ENCODE measurements around the gene CDKAL1.
A peak's percentile ranks its signal among the peaks of the same experiment; 100 is the strongest.
"Not testable (repeated sequence)": the region's sequence is repeated elsewhere in the genome, so short reads cannot be mapped to it uniquely, and the experiment has no call there.

CDKAL1 gene

GRCh38 chr6:20534295-20535262, at the start of gene CDKAL1:
Gene CDKAL1, plus strand, starts transcription at chr6:20534457. Its CDS starts 11,894 bp downstream, at chr6:20546351.
- peak; percentile 92 for DNase-seq

- no peak for DNase-seq
Observed at GRCh38 chr6:20486641-20487040, 47.6 kb upstream of the CDKAL1 start.

- DNase-seq = no peak
Observed at GRCh38 chr6:20487669-20488375, 46.4 kb upstream of the CDKAL1 start.

DNA sequence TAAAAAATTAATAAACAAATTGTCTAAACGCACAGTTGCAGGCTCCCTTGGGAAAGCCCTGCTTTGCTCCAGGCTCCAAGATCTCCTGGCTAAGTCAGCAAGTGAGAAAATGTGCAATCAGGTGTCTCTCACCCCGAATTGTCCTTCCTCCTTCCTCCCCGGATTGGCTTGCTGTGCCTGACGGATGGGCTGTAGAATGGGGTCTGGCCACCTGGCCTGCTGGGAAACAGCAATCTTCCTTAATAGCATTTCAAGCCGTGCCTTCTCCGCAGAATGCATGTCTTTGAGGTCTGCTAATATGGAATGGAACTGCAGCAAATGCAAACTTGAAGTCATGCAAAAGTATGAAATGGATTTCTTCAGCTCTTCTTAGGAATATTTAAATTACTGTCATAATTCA, 43.7 kb upstream of the CDKAL1 start:
- DNase-seq = no peak

GRCh38 chr6:20492099-20492498, 42.2 kb upstream of the CDKAL1 start:
- no peak for DNase-seq

DNA sequence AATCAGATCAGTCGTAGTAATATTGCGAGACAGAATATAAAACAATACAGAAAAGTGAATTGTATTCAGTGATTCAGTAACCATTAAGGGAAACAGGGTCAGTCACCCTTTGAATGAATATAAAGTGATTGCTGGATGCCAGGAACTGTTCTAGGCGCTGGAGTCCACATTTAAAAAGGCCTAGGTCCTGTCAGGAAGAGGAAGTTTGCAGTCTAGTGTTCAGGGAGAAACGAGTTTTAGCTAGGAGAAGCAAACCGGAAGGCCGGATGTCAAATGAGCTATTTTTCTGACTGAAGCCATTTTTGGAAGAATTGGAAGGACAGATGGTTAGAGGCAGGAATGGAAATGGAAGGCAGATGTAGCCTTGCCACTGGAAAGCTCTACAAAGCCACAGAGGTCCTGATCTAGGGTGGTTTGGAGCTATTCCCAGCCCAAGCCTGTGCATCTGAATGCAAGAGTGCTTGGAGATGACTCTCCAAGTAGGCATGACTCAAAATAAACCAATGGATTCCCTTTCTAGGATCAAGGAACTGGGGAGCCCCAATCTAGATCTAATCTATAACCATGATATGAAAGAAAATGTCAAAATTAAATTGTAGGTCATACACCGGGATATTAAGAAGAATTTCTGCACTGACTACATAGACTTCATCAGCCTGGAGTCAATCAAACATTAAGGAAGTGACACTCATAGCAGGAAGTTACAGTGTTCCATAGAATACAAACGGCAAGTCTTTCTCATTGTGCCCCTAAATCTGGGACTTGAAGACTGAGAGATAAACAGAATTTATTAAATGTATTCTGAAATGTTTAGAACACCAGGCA, 36.8 kb upstream of the CDKAL1 start:
- DNase-seq = no peak

DNA sequence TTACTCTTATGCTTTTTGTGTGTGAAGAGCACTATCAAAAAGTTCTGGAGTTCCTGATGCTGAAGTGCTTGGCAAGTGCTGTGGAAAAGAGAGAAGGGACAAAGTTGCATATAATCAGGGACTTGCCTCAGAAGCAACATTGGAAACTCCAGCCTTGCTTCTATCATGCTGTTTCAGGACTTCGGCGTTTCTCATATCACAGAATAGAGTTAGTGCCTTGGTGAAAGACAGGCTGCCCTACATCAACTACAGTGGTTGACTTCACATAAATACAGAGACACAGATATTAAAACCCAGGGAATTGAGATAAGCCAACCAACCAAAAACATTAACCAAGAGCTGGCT, 36.2 kb upstream of the CDKAL1 start:
- no peak for DNase-seq

DNA sequence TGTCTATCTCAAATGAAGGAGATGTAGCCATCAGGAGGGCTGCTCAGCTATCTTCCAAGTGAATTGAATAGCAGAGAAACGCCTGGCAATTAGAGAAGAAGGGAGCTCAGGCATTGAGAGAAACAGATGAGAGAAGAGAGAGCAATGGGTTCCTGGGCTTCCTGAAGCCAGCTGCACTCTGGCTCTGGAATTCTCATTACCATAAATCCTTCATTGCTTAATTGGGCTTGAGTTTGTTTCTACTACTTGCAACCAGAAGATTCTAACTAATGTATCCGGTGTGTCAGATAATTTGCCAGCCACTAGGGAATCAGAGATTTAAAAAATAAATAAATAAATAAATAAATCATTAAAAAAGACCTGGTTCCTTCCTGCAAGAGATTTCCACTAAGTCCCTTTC, 25.0 kb upstream of the CDKAL1 start:
- DNase-seq = no peak

DNA sequence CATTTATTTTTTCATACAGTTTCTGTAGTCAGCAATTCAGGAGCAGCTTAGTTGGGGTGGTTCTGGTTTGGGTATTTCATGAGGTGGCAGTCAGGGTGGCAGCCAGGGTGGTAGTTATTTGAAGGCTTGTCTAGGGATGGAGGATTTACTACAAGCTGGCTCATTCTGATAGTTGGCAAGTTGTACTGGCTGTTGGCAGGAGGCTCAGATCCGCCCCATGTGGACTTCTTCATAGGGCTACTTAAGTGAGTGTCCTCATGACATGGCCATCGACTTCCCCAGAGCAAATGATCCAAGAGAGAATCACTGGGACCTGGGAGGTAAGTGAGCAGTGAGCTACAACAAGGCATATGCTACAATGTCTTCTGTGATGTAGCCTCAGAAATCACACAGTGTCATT, 22.4 kb upstream of the CDKAL1 start:
- DNase-seq = no peak

DNA sequence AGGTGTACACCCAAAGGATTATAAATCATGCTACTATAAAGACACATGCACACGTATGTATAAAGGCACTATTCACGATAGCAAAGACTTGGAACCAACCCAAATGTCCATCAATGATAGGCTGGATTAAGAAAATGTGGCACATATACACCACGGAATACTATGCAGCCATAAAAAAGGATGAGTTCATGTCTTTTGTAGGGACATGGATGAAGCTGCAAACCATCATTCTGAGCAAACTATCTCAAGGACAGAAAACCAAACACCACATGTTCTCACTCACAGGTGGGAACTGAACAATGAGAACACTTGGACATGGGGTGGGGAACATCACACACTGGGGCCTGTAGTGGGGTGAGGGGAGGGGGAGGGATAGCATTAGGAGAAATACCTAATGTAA, 9.0 kb upstream of the CDKAL1 start:
- DNase-seq = not testable (repeated sequence)

- DNase-seq = peak; percentile 49
Observed at GRCh38 chr6:20529086-20529448, 5.2 kb upstream of the CDKAL1 start.

DNA sequence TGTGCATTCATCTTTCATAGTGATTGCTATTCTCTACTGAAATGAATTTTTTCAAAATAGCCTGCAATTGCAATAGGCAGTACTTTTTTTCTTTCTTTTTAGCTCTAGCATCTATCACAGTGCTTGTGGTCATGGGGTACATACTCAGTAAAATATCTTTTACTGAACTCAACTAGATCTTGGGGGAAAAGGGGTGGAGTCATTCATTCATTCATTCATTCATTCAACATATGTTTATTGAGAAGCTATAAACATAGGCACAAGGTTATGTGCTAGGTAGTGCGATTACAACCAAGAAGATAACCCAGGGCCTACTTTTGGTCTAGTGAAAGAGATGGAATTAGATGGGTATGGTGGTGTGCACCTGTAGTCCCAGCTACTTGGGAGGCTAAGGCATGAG, 1.4 kb upstream of the CDKAL1 start:
- DNase-seq = no peak

DNA sequence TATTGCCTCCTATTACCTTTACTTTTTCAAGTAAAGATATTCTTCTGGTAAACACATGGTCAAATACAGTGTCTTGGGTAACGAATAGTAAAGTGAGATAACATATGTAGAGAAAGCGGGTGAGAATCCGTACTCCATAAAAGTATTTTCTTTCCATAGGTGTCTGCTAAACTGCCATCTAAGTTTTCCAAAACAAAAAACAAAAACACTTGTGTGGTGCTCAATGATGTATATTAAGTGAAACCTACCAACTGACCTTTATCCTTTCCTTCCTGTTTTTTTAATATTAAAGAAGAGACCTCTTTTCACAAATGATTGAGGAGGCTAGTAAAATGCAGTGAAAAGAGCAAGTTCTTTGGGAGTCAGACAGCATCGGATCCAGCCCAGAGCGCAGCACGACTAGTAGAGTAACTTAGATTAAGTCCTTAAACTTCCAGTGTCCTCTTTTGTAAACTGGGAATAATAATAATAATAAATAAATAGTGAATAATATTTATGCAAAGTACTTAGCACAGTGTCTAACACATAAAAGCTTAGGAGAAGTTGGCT, 437 bp upstream of the CDKAL1 start:
- DNase-seq = no peak

GRCh38 chr6:20538131-20538662, 3.9 kb downstream of the CDKAL1 start:
- no peak for DNase-seq

DNA sequence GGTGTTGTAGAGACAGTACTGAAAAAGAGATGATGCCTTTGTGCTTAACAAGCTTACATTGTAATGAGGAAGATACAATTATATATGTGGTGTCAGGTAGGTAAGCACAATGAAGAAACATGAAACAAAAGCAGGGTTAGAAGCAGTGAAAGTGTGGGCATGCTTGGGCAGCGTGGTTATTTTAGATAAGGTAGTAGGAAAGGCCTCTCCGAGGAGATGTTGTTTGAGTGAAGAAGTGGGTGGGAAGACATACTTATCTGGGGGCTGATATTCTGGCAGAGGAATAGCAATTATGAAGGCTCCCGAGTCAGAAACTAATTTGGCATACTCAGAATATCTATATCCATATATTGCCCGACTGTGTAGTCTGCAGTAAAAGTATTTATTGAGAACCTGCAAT, 4.7 kb downstream of the CDKAL1 start:
- DNase-seq = no peak

DNA sequence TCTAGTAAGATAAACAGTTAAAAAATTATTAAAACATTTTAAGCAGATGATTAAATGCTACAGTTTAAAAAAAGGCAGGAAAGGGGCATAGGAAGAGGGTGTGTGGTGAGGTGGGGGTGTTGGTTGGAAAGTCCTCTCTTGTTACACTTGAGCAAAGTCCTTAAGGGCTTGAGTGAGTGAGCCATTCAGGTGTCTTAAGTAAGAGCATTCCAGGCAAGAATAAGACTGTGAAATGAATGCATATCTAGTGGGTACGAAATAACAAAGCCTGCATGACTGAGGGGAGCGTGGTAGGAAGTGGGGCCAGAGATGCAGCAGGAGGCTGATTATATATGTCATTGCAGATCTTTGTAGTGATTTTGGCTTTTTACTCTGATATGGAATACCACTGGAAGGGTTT, 5.1 kb downstream of the CDKAL1 start:
- no peak for DNase-seq

GRCh38 chr6:20540683-20541082, 6.4 kb downstream of the CDKAL1 start:
- DNase-seq = no peak

DNA sequence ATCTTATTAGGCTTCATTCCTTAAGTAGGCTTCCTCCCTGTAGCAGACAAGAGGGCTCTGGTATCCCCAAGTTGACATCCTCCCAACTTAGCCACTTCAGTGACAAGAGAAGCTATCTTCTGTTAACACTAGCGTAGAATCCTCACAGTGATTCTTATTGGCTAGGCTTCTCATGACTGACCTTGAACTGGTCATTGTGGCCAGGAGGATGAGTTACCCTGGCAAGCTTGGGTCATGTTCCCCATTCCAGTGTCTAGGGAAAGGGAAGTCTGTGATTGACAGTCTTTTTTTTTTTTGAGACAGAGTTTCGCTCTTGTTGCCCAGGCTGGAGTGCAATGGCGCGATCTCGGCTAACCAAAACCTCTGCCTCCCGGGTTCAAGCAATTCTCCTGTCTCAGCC, 7.1 kb downstream of the CDKAL1 start:
- no peak for DNase-seq

DNA sequence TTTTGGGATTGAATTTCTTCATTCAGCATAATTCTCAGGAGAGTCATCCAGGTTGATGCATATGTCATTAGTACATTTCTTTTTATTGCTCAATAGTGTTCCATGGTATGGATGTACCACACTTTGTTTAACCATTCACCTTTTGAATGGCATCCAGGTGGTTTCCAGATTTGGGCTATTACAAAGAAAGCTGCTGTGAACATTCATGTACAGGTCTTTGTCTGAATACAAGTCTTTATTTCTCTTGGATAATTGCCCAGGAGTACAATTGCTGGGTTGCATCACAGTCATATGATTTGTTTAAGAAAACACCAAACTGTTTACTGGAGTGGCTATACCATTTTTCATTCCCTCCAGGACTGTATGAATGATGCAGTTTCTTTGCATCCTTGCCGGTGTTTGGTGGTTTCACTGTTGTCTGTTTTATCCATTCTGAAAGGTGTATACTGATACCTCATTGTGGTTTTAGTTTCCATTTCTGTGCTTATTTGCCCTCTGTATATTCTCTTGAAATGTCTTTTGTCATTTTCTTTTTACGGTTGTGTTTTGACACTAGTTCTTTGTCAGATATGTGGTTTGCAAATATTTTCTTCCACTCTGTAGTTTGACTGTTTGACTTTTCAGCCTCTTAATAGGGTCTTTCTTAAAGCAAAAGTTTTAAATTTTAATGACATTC, 8.8 kb downstream of the CDKAL1 start:
- DNase-seq = peak; percentile 24

- no peak for DNase-seq
Observed at GRCh38 chr6:20548264-20548663, 14.0 kb downstream of the CDKAL1 start.

DNA sequence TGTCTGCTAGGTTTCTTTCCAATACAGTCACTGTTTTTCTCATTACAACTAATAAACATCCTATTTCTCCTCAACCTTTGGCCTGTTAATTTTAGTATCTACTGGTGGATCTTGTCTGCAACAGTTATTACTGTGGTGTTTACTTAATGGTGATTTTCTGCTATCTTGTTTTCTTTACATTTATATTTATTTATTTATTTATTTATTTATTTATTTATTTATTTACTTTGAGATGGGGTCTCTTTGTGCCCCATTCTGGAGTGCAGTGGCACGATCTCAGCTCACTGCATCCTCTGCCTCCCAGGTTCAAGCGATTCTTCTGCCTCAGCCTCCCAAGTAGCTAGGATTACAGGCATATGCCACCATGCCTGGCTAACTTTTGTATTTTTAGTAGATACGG, 15.1 kb downstream of the CDKAL1 start:
- DNase-seq = not testable (repeated sequence)

- no peak for DNase-seq
Observed at GRCh38 chr6:20554326-20554725, 20.1 kb downstream of the CDKAL1 start.

Data from NCI-H510A treated with DMSO at 0.1 percent for 48 hours (cell line).